ENCODE results near the gene SINHCAF. TPM values are rescaled to one million over a fixed set of nuclear protein-coding genes. Genes with fewer than 3 reads are reported as not detected.
"Not testable (repeated sequence)": the region's sequence is repeated elsewhere in the genome, so short reads cannot be mapped to it uniquely, and the experiment has no call there.

SINHCAF gene
- 73.8 and 93.2 TPM in 2 replicates for total RNA-seq

- peak; percentile 82 for DNase-seq (ENCODE audit: extremely low read depth, low read depth, low spot score)
Observed at GRCh38 chr12:31325877-31326631, at the start of gene SINHCAF. TSS of gene SINHCAF (minus strand) at chr12:31326150. CDS start at chr12:31298204, 27,946 bp downstream.

GRCh38 chr12:31375422-31375821 lies 49.5 kb upstream of the SINHCAF start:
- DNase-seq (ENCODE audit: extremely low read depth, low read depth, low spot score) = not testable (repeated sequence)

DNA sequence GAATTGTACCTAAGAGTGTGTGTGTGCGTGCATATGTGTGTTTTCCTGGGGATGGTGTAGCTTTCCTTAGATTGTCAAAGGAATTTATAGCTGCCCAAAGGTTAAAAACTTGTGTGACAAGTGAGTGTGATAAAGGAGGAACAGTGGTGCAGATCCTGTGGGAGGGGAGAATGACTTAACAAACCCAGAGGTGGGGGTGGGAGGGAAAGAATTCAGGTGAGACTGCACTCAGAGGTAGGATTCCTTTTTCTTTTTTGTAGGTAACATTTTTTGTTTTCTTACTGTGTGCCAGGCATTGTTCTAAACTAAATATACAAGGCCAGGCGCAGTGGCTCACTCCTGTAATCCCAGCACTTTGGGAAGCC lies 45.3 kb upstream of the SINHCAF start:
- no peak for DNase-seq (ENCODE audit: extremely low read depth, low read depth, low spot score)

DNA sequence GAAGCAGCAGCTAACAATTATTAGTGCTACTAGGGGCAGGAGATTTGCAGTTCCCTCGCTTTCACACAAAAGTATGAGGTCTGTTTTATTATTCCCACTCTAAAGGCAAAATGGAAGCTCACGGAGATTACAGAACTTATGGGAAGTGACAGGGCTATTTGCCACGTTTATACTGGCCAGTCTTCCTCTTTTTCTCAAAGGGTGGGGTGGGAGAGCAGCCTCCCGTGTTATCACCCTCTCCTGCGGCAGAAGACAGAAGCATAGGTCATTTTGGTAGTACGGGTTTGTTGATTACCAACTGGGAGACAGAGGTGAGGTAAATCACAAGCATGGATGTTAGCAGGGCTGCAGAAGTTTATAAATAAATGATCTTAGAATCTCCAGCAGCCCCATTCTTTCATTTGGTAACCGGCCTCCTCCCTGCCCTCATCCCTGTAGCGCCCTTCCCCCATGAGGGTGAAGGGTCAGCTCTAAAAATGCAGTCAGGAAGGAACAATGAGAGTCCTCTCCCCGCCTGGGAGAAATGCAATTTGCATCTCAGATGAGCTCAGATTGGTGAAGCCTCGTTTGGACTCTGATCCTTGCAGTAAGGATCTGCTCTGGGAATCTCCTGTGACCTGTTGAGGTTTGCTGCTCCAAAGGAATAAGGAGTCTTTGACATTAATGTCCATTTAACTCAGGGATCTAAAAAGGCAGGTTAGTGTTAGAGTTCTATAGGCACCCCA lies 44.7 kb upstream of the SINHCAF start:
- no peak for DNase-seq (ENCODE audit: extremely low read depth, low read depth, low spot score)

GRCh38 chr12:31369712-31370521 lies 44.0 kb upstream of the SINHCAF start:
- DNase-seq (ENCODE audit: extremely low read depth, low read depth, low spot score) = peak; percentile 55

DNA sequence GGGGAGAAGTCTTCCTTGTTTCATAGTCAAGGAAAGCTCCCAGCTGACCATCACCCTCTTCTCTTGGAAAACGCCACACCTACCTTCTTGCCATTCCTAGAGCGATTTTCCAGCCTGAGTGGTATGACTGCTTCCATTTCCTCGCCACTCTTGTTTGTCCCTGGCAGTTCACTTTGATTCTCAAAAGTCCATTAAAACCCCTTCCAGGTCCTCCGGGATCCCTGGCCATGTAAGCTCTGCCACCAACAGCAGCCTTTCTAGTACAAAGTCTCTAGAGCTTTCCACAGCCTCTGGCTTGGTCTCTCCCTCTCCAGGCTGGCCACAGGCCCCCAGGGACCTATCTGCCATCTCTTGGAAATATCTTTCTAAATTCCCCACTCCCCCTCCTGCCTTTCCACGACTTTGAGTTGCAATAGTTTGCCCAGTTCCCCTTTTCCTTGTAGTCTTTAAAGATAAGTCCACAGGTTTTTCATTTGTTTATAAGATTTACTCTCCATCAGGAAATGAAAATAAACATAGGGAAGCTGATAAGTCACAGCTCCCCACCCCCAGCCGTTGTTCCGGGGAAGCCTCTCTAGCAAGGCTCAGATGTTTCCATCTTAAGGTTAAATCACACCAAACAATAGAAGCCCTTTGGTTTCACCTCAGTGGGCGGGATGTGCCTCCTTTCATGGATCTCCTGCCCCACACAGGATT lies 42.9 kb upstream of the SINHCAF start:
- DNase-seq (ENCODE audit: extremely low read depth, low read depth, low spot score) = no peak

DNA sequence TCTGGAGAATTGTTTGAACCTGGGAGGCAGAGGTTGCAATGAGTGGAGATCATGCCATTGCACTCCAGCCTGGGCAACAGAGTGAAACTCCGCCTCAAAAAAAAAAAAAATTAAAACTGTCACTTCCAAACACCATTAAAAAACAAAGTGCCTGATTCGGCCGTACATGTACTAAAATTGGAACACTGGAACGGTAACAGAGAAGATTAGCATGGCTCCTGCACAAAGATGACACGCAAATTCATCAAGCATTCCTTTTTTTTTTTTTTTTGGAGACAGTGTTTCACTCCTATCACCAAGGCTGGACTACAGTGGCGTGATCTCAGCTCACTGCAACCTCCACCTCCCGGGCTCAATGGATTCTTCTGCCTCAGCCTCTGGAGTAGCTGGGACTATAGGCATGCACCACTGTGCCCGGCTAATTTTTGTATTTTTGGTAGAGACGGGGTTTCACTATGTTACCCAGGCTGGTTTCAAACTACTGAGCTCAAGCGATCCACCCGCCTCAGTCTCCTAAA lies 40.2 kb upstream of the SINHCAF start:
- no peak for DNase-seq (ENCODE audit: extremely low read depth, low read depth, low spot score)

DNA sequence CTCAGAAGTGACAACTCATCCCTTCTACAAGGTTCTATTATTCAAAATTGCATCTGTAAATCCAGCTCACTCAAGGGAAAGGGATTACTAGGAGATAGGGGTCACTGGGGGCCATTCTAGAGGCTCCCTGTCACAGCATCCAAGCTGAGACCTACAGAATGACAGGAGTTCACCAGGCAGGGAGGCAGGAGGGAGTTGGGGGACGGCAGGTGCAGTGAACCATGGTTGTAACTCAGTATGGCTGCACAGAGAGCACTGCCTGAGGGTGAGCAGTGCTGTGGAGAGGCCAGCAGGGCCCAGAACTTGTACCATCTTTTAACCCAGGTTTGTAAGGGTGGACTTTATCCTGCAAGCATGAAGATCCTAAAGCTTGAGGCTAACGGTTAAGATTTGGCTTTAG lies 37.9 kb upstream of the SINHCAF start:
- no peak for DNase-seq (ENCODE audit: extremely low read depth, low read depth, low spot score)

GRCh38 chr12:31363416-31363809 lies 37.5 kb upstream of the SINHCAF start:
- DNase-seq (ENCODE audit: extremely low read depth, low read depth, low spot score) = no peak

- no peak for DNase-seq (ENCODE audit: extremely low read depth, low read depth, low spot score)
Observed at GRCh38 chr12:31362759-31363415, 36.9 kb upstream of the SINHCAF start.

DNA sequence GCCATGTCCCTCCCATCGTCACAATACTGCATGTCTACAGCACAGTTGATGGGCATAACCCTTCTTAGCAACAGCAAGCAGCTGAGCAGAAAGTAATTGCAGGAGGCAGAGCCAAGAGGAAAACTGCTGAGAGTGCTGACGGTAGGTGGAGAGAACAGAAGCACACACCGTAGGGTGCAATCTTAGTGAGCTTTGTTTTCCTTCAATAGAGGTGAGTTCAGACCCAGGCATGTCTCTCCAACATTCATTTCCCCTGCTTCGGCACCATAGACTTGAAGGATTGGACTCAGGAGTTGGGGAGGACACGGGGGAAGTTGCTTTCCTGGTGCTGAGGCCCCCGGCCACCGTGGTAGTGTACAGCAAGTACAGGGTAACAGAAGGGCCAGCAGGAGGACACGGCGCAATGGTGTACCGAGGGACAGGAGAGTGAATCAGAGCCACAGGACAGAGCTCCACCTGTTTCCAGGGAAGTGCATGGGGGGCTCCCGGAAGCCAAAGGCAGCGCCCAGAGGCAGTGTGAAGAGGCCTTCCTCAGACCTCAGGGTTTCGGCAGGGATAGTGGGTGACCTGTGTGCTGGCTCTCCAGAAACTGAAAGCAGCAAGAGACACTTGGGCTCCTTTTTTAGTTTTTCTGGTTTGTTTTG lies 36.3 kb upstream of the SINHCAF start:
- no peak for DNase-seq (ENCODE audit: extremely low read depth, low read depth, low spot score)

DNA sequence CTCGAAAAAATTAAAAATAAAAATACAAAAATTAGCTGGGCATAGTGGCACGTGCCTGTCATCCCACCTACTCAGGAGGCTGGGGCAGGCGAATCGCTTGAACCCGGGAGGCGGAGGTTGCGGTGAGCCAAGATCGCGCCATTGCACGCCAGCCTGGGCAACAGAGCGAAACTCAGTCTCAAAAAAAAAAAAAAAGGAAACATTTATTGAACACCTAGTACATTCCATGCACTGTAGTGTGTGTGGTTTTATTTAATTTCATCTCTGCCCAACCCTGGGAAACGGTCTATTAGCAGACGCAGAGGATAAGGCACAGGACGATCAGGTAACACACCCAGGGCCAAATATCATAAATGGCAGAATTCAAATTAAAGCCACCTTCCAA lies 35.8 kb upstream of the SINHCAF start:
- no peak for DNase-seq (ENCODE audit: extremely low read depth, low read depth, low spot score)

DNA sequence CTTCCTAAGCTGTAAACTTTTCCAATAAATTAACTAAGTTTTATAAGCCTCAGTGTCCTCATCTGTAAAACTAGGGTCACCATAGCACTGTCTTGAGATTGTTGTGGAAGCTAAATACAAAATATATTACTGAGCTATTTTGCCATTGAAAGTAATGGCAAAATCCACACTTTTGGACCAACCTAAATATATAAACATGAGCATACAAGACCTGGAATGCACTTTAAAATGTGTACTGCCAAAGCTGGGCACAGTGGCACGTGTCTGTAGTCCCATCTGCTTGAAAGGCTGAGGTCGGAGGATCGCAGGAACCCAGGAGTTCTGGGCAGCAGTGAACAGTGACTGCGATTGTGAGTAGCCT lies 29.8 kb upstream of the SINHCAF start:
- DNase-seq (ENCODE audit: extremely low read depth, low read depth, low spot score) = no peak

DNA sequence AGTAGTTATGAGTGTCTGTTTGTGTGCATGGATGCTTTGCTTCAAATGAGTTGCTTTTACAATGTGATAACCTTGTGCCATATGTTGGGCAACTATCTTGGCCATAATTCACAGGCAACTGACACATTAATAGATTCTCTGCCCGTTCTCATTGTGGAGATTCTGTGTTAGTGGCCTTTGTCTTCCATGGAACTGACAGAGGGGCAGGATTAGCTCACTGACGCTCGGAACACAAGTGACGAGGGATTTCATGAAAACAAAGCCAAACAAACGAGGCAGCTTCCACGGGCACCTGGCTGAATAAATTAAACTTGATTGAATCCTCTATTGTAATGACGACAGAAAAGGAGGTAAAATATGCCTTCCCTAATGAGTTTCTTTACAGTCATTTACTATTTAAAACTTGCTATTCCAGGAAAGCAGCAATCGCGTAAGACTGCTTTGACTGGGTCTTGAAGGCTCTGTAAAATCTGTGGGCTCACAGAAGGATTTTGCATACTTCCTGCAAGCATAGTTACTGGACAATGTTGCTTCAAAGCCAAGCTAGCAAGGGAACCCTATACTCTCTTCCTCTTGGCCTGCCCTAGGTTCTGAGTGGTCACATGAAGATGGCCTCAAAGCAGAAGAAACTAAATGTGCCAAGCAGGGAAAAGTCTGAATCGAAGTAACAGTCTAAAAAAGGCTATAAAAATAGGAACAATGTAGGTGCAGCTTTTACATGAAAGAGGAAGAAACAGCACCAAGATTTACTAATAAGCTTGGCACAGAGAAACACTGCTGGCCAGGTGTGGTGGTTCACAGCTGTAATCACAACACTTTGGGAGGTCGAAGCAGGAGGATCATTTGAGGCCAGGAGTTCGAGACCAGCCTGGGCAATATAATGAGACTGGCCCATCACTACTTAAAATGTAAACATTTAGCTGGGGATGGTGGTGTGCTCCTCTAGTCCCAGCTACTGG lies 28.1 kb upstream of the SINHCAF start:
- DNase-seq (ENCODE audit: extremely low read depth, low read depth, low spot score) = no peak

DNA sequence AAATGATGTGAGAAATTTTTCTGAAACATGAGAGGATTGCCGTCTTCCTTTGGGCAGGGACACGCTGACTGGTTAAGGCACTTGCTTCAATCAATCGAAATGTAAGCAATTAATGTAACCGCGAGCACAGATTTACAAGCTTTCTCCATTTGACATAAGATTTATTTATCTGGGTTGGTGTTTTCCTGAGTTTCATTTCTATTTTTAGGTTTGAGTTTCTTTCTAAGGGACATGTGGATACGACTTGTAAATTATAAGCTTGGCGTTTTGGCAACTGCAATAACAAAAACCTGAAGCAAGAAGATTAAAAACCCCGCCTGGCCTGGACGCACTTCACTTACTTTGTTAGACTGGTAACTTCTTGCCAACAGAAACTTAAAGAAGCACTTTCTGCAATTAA lies 20.3 kb upstream of the SINHCAF start:
- DNase-seq (ENCODE audit: extremely low read depth, low read depth, low spot score) = no peak

- DNase-seq (ENCODE audit: extremely low read depth, low read depth, low spot score) = no peak
Observed at GRCh38 chr12:31343139-31343538, 17.2 kb upstream of the SINHCAF start.

- DNase-seq (ENCODE audit: extremely low read depth, low read depth, low spot score) = no peak
Observed at GRCh38 chr12:31342286-31342685, 16.3 kb upstream of the SINHCAF start.

DNA sequence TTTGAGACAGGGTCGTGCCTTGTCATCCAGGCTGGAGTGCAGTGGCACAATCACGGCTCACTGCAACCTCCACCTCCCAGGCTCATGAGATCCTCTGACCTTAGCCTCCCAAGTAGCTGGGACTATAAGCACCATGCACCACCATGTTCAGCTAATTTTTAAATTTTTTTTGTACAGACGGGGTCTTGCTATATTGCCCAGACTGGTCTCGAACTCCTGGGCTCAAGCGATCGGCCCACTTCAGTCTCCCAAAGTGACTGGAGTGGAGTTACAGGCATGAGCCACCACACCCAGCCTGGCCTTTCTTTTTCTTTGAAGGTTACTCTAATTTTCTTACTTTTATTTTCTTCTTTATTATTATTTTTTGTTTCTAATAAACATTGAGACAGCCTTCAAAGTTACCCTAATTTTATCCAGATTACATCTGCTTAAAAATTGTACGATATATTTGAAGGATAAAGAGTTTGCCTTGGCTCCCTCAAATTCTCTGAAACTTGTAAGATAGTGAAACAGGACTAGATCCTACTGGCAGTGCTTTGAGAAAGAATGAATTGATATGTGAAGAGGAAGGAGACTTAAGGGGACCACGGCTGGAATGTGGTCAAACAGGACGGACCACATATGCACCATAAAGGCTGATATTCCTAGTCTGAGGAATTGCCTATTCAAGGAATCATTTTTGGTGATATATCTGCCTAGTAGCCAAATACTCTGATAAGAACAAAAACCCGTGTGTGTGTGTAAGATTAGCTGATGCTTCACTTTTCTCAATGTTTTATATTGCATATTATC lies 14.1 kb upstream of the SINHCAF start:
- no peak for DNase-seq (ENCODE audit: extremely low read depth, low read depth, low spot score)
